Neural progenitor cell (in vitro differentiated cells): ENCODE results near the gene SNX9.

Source experiments
- EZH2 ChIP-seq: fragments of 200-600 bp; sonication (generic); IDR thresholded peaks from 2 replicates; pipeline ENCODE4 v1.6.1; 2017; ENCODE audit warnings: antibody characterized with exemption, mild to moderate bottlenecking, moderate library complexity
- EZH2phosphoT487 ChIP-seq: fragments of 200-600 bp; sonication (generic); IDR thresholded peaks from 2 replicates; pipeline ENCODE4 v1.6.1; 2017; ENCODE audit warnings: antibody characterized with exemption
- TF ChIP-seq, protein P1 (sequence below): fragments of 200-600 bp; sonication (generic); IDR thresholded peaks from 2 replicates; pipeline ENCODE4 v1.5.1; 2017; ENCODE audit warnings: antibody characterized with exemption, mild to moderate bottlenecking

DNA sequence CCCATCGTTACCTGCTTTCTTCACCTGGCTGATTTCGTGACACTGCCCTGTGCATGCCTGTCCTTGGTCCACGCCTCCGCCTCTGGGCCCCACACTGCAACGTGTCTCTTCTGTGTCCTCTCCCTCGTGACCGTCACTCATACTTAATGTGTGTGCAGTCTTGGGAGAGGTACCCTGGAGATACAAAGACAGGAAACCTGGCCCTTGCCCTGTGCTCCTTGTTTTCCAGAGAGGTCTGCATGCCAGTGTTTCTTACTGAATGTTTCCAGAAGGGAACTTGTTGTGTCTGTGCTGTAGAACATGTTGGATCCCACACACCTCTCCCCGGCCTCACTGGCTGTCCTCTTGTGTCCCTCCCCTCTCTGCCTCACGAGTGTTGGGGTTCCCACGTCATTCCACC, 45.8 kb downstream of the SNX9 start:
- TF ChIP-seq, protein P1, sequence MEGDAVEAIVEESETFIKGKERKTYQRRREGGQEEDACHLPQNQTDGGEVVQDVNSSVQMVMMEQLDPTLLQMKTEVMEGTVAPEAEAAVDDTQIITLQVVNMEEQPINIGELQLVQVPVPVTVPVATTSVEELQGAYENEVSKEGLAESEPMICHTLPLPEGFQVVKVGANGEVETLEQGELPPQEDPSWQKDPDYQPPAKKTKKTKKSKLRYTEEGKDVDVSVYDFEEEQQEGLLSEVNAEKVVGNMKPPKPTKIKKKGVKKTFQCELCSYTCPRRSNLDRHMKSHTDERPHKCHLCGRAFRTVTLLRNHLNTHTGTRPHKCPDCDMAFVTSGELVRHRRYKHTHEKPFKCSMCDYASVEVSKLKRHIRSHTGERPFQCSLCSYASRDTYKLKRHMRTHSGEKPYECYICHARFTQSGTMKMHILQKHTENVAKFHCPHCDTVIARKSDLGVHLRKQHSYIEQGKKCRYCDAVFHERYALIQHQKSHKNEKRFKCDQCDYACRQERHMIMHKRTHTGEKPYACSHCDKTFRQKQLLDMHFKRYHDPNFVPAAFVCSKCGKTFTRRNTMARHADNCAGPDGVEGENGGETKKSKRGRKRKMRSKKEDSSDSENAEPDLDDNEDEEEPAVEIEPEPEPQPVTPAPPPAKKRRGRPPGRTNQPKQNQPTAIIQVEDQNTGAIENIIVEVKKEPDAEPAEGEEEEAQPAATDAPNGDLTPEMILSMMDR, result no peak
- TF ChIP-seq EZH2 (no peak), EZH2phosphoT487 (no peak)
